ENCODE data around the gene CCDC8. TPM values are rescaled to one million over a fixed set of nuclear protein-coding genes. Genes with fewer than 3 reads are reported as not detected.

CCDC8 gene
- total and polyA plus RNA-seq, 2 of the 4 experiments (the other 2 are of a cell fraction): 9.3 to 10.2 TPM

GRCh38 chr19:46390866-46391265 is 22.5 kb downstream of the CCDC8 start:
- 95% methylated on average over 16 of the region's 18 CpGs; no CpG with 5 or more reads in 1 of the 2 experiments for WGBS, 2 experiments (ENCODE audit: extremely low coverage in 2 of 2, insufficient read length in 1 of 2)
- no peak overlapping the region for H2AFZ ChIP-seq (replicated peaks; ENCODE audit: low read length, poor library complexity)
- no peak overlapping the region for H2BK120ac ChIP-seq (ENCODE audit: low read depth, low read length)
- no peak overlapping the region for H3K4me2 ChIP-seq (ENCODE audit: low read depth, low read length)
- H3K4me1 ChIP-seq (ENCODE audit: control insufficient read depth, insufficient read depth, low read length): peaks cover 14% of the 10 kb centered on the region
- H2AK9ac ChIP-seq (replicated peaks; ENCODE audit: low read depth, low read length, poor library complexity): no peak overlapping the region
- ChIA-PET POLR2A (ENCODE audit: unreplicated experiment) (no interaction called here), CTCF (no interaction called here)
- H3K27ac ChIP-seq (ENCODE audit: insufficient read depth, low read length): no peak overlapping the region
- H3K18ac ChIP-seq (ENCODE audit: low read depth, low read length): no peak overlapping the region
- ATAC-seq (ENCODE audit: low read depth) (no peak), DNase-seq (no peak)
- in situ Hi-C loops (cut with MboI; ENCODE audit: low sequenced_read_pairs): no loop called here
- H4K8ac ChIP-seq (ENCODE audit: low read depth in 2 of 2, low read length in 2 of 2): no peak overlapping the region
- H3K4ac ChIP-seq (ENCODE audit: low read depth, low read length): no peak overlapping the region
- H2AK5ac ChIP-seq (ENCODE audit: low read depth, low read length): peak overlapping the region; percentile 51; the same call in 1 of the 2 replicates
- H2BK5ac ChIP-seq (ENCODE audit: low read depth, low read length, poor library complexity, severe bottlenecking): no peak overlapping the region
- dilution Hi-C loops (cut with HindIII; ENCODE audit: low sequenced_read_pairs, unreplicated experiment): no loop called here
- TF ChIP-seq POLR2A (IDR thresholded peaks at IDR 0.05; ENCODE audit: low read depth, low read length) (no peak), RCOR1 (IDR thresholded peaks at IDR 0.05; ENCODE audit: insufficient replicate concordance, low read length) (no peak), ELK1 (IDR thresholded peaks at IDR 0.05; ENCODE audit: borderline replicate concordance, low read depth, low read length) (no peak), RAD21 (IDR thresholded peaks at IDR 0.05; ENCODE audit: low read length) (no peak), MAFK (IDR thresholded peaks at IDR 0.05; ENCODE audit: low read depth, low read length) (no peak), FOS (IDR thresholded peaks at IDR 0.05; ENCODE audit: low read depth, low read length) (no peak), MAZ (IDR thresholded peaks at IDR 0.05; ENCODE audit: borderline replicate concordance, low read depth, low read length) (no peak), USF2 (IDR thresholded peaks at IDR 0.05; ENCODE audit: low read depth, low read length) (no peak), SMC3 (IDR thresholded peaks at IDR 0.05; ENCODE audit: low read depth, low read length) (no peak), NFE2L2 (IDR thresholded peaks at IDR 0.05; ENCODE audit: low read depth, low read length) (no peak), CTCF (conservative IDR thresholded peaks at IDR 0.05; ENCODE audit: low read depth, low read length) (no peak), CHD1 (IDR thresholded peaks at IDR 0.05; ENCODE audit: low read depth, low read length) (no peak), RFX5 (IDR thresholded peaks at IDR 0.05; ENCODE audit: low read depth, low read length) (no peak), CEBPB (IDR thresholded peaks at IDR 0.05; ENCODE audit: low read depth, low read length) (no peak), MXI1 (IDR thresholded peaks at IDR 0.05; ENCODE audit: borderline replicate concordance, low read depth, low read length) (no peak), BHLHE40 (IDR thresholded peaks at IDR 0.05; ENCODE audit: low read depth, low read length) (no peak)
- peaks cover 18% of the 10 kb centered on the region for H3K9me1 ChIP-seq (ENCODE audit: insufficient read depth, low read length)
- H4K5ac ChIP-seq (ENCODE audit: low read depth, low read length): no peak overlapping the region
- H3K27me3 ChIP-seq (ENCODE audit: control insufficient read depth, insufficient read depth, low read length): no peaks in the 10 kb centered on the region
- intact Hi-C loops (cut with micrococcal nuclease): no loop called here
- H3K23ac ChIP-seq (ENCODE audit: low read depth, low read length): no peak overlapping the region
- H2BK15ac ChIP-seq (ENCODE audit: low read depth, low read length): no peak overlapping the region
- H3K56ac ChIP-seq (ENCODE audit: extremely low read depth, insufficient read depth, low read length): no peak overlapping the region
- H3K9me3 ChIP-seq (ENCODE audit: control insufficient read depth, insufficient read depth, low read length): peaks cover 6% of the 10 kb centered on the region
- H3K36me3 ChIP-seq (ENCODE audit: control insufficient read depth, insufficient read depth, low read length): peaks cover 42% of the 10 kb centered on the region
- no peak overlapping the region for H3K9ac ChIP-seq (ENCODE audit: low read depth, low read length)
- no peaks in the 10 kb centered on the region; the same call in 1 of the 2 replicates for H4K20me1 ChIP-seq (ENCODE audit: insufficient read depth, low read length)
- H3K4me3 ChIP-seq (ENCODE audit: insufficient read depth, low read depth, low read length): no peak overlapping the region
- H4K91ac ChIP-seq (ENCODE audit: insufficient read depth, low read depth, low read length): no peak overlapping the region
- no peak overlapping the region for H3K14ac ChIP-seq (replicated peaks; ENCODE audit: low read depth, low read length)
- no peak overlapping the region for H2BK20ac ChIP-seq (ENCODE audit: low read depth, low read length)
- H3K79me1 ChIP-seq (ENCODE audit: low read depth in 1 of 2, low read length in 2 of 2): peaks cover 0 to 14% of the 10 kb centered on the region in 2 experiments; a peak in 2 of 4 replicates
- no TSS peak for BruUV-seq (replicated peaks)

Data from IMR-90 (cell line).